HuH-7.5 (cell line): ENCODE data around the gene DAPK1.
A peak's percentile ranks its signal among the peaks of the same experiment; 100 is the strongest.

ENCODE experiments used
- DNase-seq: peaks from one replicate; pipeline ENCODE4 v3.0.0; 2011; ENCODE audit warnings: low spot score

The DAPK1 gene

GRCh38 chr9:87713278-87713987 lies 215.8 kb downstream of the DAPK1 start:
- DNase-seq = no peak

- no peak for DNase-seq
Observed at GRCh38 chr9:87713988-87714330, 216.3 kb downstream of the DAPK1 start.

DNA sequence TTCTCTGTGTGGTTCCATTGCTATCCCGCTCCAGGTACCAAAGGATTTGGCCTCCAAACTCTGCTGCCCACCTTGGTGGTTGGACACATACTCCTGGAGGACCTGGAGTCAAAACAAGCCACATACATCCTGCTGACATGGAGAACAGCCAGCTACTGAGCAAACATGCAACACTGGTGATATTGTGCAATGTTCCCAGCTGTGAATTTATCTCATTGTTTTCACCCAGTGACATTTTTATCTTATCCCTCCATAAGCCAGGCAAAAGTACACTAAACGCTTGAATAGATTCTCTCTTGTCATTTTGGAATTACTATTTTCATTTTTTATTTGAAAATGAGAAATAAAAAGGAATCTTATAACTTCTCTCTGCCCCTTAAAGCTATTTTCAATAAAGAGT lies 217.2 kb downstream of the DAPK1 start:
- DNase-seq = peak; percentile 78

- DNase-seq = peak; percentile 18
Observed at GRCh38 chr9:87716141-87716540, 218.5 kb downstream of the DAPK1 start.

GRCh38 chr9:87717456-87717855 lies 219.8 kb downstream of the DAPK1 start:
- no peak for DNase-seq

- no peak for DNase-seq
Observed at GRCh38 chr9:87718231-87718630, 220.6 kb downstream of the DAPK1 start.

DNA sequence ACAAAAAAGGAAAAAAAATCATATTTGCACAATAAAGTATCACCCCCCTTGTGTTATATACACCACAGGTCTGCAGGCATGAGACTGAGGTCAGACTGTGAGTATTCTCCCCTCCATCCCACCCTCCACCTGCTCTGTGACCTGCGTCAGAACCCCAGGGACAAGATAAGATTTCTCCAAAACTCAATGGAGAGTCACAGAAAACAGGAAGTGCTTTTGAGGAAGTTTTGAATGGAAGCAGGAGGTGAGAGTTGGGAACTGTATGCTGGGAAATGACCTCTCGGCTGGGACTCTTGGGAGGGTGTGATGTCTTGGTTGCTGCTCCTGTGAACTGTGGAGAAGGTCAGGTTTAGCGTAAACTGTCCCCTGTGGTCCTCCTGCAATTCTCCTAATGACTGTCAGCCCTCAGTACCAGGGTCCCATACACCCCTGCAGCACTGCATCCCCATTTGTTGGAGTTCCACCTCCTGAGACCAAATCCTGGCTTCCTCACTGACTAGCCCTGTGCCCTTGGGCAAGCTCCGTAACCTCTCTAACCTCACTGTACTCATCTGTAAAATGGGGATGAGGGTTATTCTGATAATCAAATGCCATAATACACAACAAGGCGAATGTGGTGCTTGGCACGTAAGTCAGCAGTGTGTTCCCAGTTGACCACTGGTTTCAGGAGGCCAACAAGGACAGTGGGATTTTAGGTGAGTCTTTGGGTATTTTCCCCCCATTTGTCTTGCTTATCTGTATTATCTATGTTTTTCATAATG lies 221.4 kb downstream of the DAPK1 start:
- DNase-seq = no peak

DNA sequence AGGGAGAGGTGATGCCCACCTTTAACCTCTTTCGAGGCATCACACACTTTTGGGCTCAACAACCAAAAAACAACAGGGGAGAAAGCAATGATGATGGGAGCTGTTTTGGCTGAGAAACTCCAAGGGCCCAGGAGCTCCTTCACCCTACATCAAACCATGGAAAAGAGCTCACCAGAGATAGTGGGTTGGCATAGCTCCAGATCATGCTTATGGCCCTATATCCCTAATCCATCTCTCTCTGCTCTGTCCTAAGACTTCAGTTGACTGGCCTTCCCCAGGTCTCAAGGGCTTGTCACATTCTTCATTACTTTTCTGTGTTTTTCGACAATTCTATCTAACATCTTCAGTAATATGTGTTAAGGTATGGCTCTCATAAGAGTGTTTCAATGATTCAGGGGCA lies 222.5 kb downstream of the DAPK1 start:
- DNase-seq = no peak

DNA sequence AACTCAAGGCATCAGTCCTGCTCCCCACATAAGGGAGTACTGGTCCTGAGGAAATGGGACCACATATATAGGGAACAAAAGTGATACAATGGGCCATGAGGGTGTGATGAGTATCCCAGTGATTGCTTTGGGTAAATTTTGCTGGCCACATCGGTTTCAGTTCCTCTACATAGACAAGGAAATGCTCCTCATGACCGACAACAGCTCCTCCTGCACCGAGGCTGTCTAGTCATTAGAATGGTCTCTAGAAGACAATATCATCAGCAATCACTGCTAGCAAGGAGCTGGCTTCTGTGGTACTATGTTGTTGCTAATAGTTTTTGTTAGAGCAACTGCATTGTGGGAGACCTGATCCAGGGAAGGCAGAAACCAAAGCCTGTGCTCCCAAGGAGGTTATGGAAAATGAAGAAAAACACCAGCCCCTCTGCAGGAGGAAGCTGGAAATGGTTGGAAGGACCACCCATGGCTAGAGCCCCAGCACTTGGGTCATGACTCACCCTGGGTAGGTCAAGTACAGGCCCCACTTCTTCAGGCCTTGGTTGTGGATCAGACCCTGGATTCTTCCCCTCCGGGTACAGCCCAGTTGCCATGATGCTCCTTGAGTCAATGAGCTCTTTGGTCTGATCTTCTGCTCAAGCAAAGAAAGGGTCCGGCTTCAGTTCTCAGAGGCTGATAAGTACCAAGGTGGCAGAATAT lies 224.9 kb downstream of the DAPK1 start:
- no peak for DNase-seq

GRCh38 chr9:87725356-87725899 lies 227.8 kb downstream of the DAPK1 start:
- DNase-seq = no peak

- peak; percentile 76 for DNase-seq
Observed at GRCh38 chr9:87725900-87726709, 228.4 kb downstream of the DAPK1 start, which contains the start of gene CTSL. Gene CTSL (plus strand): TSS chr9:87726119. CDS start chr9:87727604, 1,485 bp downstream.

- DNase-seq = no peak
Observed at GRCh38 chr9:87729246-87729645, 231.6 kb downstream of the DAPK1 start.

DNA sequence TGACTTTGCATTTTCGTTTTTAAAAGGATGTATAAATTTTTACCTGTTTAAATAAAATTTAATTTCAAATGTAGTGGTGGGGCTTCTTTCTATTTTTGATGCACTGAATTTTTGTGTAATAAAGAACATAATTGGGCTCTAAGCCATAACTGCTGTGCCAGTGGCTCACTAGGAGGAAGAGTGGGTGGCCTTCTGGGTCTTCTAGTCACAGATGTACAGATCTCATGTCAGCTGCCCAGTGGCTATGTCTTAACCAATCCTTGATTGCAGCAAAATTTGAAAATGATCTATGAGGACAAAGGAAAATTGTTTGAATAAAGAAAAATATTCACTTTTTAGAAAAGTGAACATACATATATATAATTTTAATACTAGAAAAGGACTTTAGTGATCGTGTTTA lies 233.7 kb downstream of the DAPK1 start:
- DNase-seq = no peak

DNA sequence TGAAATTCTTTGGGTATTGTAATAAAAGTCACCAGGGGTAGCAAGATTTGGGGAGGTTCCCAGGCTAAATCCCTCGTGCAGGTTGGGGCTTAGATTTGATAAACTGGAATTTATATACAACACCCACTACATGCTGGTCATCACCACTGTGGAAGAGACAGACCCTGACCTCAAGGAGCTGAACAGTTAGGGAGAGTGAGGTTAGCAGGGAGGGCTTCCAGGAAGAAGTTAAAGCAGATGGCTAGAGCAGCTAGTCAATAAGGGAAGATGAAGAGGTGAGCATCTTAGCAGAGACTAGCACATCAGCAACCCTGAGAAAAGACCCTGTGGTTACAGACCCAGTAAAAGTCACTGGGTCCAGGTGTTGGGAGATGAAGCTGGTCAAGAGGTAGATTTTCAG lies 234.7 kb downstream of the DAPK1 start:
- no peak for DNase-seq

DNA sequence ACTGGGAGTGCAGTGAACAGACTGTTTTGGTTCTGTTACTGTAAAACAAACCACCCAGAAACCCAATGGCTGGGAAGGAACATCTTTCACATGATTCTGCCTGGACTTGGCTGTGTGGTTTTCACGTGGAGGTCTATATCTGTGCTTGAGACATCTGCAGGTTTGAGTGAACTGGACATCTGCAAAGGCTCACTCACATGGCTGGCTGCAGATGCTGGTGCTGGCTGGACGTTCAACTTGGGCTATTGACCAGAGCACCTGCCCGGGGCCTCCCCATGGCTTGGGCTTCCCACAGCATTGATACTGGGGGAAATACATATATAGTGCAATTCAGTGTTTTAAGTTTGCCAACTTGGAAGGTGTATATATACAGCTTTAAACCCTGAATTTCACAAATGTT lies 235.1 kb downstream of the DAPK1 start:
- no peak for DNase-seq

- DNase-seq = no peak
Observed at GRCh38 chr9:87733273-87734052, 235.8 kb downstream of the DAPK1 start.

GRCh38 chr9:87734106-87734505 lies 236.4 kb downstream of the DAPK1 start:
- no peak for DNase-seq

GRCh38 chr9:87739546-87739945 lies 241.9 kb downstream of the DAPK1 start:
- no peak for DNase-seq

GRCh38 chr9:87740209-87740608 lies 242.5 kb downstream of the DAPK1 start:
- no peak for DNase-seq

DNA sequence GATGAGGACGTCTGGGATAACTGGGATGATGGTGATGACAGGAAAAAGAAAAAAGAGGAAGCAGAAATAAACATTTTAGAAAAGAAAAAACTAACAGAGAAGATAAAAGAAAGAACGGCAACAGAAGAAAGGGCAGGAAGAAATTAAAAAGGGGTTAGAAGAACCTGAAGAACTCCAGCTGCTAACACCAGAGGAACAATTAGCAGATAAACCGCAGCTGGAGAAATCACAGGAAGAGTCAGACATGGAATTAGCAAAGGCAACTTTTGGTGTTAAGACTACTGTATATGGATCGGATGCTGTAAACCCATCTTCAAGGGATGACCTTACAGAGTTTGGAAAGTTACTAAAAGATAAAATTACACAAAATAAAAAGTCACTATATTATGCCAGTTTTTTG lies 243.7 kb downstream of the DAPK1 start:
- DNase-seq = no peak

DNA sequence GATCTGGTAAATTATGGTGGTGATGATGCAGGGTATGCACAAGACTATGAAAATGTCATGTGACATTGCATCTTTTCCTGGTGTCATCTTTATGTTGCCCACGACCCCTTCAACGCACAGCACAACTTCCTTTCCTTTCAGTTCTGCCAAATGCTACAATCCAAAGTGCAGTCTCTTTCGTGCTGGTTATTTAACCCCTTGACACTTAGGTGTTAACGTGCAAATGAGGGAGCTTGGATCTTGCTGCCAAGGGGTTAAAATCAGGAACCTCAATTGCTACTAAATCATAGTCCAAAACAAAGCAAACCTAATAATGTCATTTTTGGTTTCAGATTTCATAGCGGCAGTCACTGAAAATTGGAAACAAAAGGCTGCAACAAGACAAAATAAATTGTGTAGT lies 244.2 kb downstream of the DAPK1 start:
- no peak for DNase-seq
